ENCODE results near the gene RNU7-1. TPM values are rescaled to one million over a fixed set of nuclear protein-coding genes. Genes with fewer than 3 reads are reported as not detected.

Gene RNU7-1
- total RNA-seq, 1 donor from 2014 or later, result not detected

DNA sequence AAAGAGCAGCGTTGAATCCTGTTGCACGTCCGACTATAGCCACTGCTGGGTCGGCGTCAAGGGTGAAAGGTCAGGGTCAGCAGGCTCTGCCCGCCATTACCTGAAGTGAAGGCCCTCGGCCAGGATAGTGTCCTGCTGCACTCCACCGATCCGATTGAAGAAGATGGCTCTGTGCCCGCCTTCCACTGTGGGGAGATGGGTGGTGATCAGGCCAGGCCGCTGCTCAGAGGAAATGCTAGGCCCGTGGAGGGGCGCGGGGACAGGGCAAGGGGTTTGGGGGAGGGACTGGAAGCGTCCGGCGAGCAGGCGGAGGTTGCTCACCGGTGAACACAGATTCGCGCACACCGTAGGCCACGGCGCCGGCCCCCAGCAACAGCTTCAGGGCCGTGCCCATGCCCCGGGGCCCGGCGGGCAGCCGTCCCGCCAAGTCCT lies 26.5 kb downstream of the RNU7-1 start:
- DNase-seq (ENCODE audit: extremely low spot score, unreplicated experiment), result no peak
- H3K27me3 Mint-ChIP-seq, result no peaks in the 10 kb centered on the region
- H3K27ac Mint-ChIP-seq, result peak overlapping the region; percentile 98
- H3K9me3 Mint-ChIP-seq, result no peaks in the 10 kb centered on the region
- TF ChIP-seq, protein P1, sequence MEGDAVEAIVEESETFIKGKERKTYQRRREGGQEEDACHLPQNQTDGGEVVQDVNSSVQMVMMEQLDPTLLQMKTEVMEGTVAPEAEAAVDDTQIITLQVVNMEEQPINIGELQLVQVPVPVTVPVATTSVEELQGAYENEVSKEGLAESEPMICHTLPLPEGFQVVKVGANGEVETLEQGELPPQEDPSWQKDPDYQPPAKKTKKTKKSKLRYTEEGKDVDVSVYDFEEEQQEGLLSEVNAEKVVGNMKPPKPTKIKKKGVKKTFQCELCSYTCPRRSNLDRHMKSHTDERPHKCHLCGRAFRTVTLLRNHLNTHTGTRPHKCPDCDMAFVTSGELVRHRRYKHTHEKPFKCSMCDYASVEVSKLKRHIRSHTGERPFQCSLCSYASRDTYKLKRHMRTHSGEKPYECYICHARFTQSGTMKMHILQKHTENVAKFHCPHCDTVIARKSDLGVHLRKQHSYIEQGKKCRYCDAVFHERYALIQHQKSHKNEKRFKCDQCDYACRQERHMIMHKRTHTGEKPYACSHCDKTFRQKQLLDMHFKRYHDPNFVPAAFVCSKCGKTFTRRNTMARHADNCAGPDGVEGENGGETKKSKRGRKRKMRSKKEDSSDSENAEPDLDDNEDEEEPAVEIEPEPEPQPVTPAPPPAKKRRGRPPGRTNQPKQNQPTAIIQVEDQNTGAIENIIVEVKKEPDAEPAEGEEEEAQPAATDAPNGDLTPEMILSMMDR (conservative IDR thresholded peaks at IDR 0.05), result no peak
- peaks cover 29% of the 10 kb centered on the region for H3K36me3 Mint-ChIP-seq
- H3K4me1 Mint-ChIP-seq (ENCODE audit: unreplicated experiment), result peaks cover 20% of the 10 kb centered on the region
- H3K4me3 Mint-ChIP-seq, result peak overlapping the region; percentile 100

DNA sequence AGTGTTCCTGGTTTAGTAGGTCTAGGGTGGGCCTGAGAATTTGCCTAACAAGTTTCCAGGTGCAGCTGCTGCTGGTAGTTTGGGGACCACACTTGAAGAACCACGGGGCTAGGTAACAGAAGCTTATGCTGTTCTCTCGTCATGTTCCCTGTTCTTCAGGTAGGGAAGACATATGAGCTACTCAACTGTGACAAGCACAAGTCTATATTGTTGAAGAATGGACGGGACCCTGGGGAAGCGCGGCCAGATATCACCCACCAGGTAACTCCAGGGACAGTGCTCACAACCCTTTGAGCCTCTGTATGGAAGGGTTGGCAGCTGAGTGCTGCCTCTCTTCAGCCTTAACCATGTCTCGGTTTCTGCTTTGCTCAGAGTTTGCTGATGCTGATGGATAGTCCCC lies 30.6 kb downstream of the RNU7-1 start:
- DNase-seq (ENCODE audit: extremely low spot score, unreplicated experiment), result no peak
- H3K4me3 Mint-ChIP-seq, result no peak overlapping the region
- TF ChIP-seq, protein P1 (conservative IDR thresholded peaks at IDR 0.05), result no peak
- H3K27me3 Mint-ChIP-seq, result no peaks in the 10 kb centered on the region
- no peaks in the 10 kb centered on the region for H3K9me3 Mint-ChIP-seq
- H3K36me3 Mint-ChIP-seq, result peaks cover 34% of the 10 kb centered on the region
- peak overlapping the region; percentile 44 for H3K27ac Mint-ChIP-seq
- peaks cover 7% of the 10 kb centered on the region for H3K4me1 Mint-ChIP-seq (ENCODE audit: unreplicated experiment)

DNA sequence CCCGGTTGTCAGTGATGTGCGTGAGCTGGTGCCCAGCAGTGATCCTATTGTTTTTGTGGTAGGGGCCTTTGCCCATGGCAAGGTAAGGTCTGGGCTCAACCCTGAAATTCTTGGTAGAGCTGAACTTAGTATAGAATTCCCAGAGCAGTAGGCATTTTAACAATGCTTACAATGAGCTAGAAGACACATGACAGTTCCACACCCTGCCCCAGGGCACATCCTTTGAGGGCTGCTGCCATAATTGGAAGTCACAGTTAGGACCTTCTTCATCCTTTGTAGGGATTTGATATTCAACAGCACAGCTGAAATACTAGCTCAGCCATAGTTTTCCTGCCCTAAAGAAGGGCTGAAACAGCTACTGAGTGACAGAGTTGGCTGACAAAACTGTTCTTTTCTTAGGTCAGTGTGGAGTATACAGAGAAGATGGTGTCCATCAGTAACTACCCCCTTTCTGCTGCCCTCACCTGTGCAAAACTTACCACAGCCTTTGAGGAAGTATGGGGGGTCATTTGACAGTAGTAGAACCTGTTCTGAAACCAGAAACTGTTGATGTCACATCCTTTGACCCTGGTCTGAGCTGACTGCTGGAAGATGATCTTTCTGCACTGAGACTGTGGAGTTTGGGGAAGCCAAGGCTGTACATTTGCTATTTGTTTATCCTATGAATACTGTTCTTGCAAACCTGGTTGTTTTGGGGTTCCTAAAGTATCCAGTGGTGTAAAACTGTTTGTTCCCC lies 31.8 kb downstream of the RNU7-1 start:
- no peak for DNase-seq (ENCODE audit: extremely low spot score, unreplicated experiment)
- Mint-ChIP-seq H3K36me3 (peaks cover 31% of the 10 kb centered on the region), H3K27me3 (no peaks in the 10 kb centered on the region), H3K27ac (no peak overlapping the region), H3K4me3 (peak overlapping the region; percentile 10), H3K4me1 (ENCODE audit: unreplicated experiment) (peaks cover 5% of the 10 kb centered on the region), H3K9me3 (no peaks in the 10 kb centered on the region)
- TF ChIP-seq, protein P1 (conservative IDR thresholded peaks at IDR 0.05), result no peak

DNA sequence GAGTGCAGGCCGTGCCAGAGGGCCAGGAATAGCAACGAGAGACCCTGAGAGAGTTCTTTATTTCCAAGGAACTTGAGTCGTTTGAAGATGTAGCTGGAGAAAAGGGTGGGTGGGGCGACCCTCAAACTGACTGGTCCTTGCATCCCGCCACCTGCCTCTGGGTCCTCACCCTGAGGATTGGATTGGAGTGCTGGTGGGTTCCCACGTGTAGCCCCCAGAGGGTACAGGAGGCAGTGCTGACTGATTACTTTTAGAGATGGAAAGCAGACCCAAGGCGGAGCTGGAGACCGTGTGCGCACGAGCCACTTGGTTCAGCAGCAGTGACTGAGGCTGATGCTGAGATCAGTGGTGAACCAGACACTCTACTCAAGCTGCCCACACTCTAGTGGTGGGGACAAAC lies 34.0 kb downstream of the RNU7-1 start:
- TF ChIP-seq, protein P1 (conservative IDR thresholded peaks at IDR 0.05), result no peak
- no peak overlapping the region for H3K4me3 Mint-ChIP-seq
- no peaks in the 10 kb centered on the region for H3K9me3 Mint-ChIP-seq
- no peaks in the 10 kb centered on the region for H3K4me1 Mint-ChIP-seq (ENCODE audit: unreplicated experiment)
- H3K27ac Mint-ChIP-seq, result peak overlapping the region; percentile 88
- H3K27me3 Mint-ChIP-seq, result no peaks in the 10 kb centered on the region
- no peak for DNase-seq (ENCODE audit: extremely low spot score, unreplicated experiment)
- peaks cover 42% of the 10 kb centered on the region for H3K36me3 Mint-ChIP-seq

DNA sequence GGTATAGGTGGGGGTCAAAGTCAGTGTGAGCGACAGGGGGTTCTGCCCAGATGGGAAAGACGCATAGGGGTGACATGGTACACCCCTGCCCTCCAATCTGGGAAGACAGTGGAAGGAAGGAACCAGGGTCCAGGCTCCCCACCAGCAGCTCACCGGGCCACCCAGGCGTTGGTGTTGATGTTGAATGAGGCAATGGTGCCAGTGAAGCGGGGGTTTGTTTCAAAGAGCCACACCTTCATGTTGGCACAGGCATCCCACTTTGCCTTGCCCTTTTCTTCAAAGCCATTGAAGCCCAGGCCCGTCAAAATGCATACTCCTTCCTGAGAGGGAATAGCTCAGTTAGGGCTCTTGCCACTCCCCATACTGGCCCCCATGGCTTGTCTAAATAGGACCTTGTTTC lies 34.6 kb downstream of the RNU7-1 start:
- H3K9me3 Mint-ChIP-seq, result no peaks in the 10 kb centered on the region
- peak overlapping the region; percentile 88 for H3K27ac Mint-ChIP-seq
- TF ChIP-seq, protein P1 (conservative IDR thresholded peaks at IDR 0.05), result no peak
- no peaks in the 10 kb centered on the region for H3K27me3 Mint-ChIP-seq
- no peaks in the 10 kb centered on the region for H3K4me1 Mint-ChIP-seq (ENCODE audit: unreplicated experiment)
- no peak for DNase-seq (ENCODE audit: extremely low spot score, unreplicated experiment)
- H3K4me3 Mint-ChIP-seq, result no peak overlapping the region
- H3K36me3 Mint-ChIP-seq, result peaks cover 45% of the 10 kb centered on the region
